HepG2 (cell line): Measurements from ENCODE around the gene BCAS4. TPM values are rescaled to one million over a fixed set of nuclear protein-coding genes. Genes with fewer than 3 reads are reported as not detected.

Source experiments
- ATAC-seq: fragments of 200-7000 bp; cut with Tn5 transposase; 3 replicates; pipeline ENCODE4 v1.9.1; 2020; ENCODE audit warnings: mild to moderate bottlenecking, moderate library complexity
- BruUV-seq: library from RNA; stranded (reverse); fragments of 400-500 nt; replicated peaks from 2 replicates; lab custom pipeline; 2021; lab: Mats Ljungman, UMichigan
- CTCF ChIA-PET: fragments of 300-600 bp; formaldehyde crosslinking; extraction: SDS; loops from one replicate; lab custom pipeline; 2021; ENCODE audit warnings: low total read pairs, inconsistent platforms, low intra/inter-chr PET ratio; lab: Yijun Ruan, JAX
- POLR2A ChIA-PET: fragments of 350-600 bp; sonication (Branson Sonifier 250); formaldehyde crosslinking; loops from one replicate; lab custom pipeline; 2020; ENCODE audit warnings: antibody characterized with exemption, inconsistent platforms; lab: Yijun Ruan, JAX
- DNase-seq: peaks from one replicate; pipeline ENCODE4 v3.0.0-alpha.2; 2015; ENCODE audit warnings: low spot score
- FAIRE-seq: peaks from 3 replicates; lab custom pipeline; 2011; peaks lifted over from hg19 to GRCh38; lab: Jason Lieb, UNC
- H2AFZ ChIP-seq: one replicate; pipeline ENCODE4 v1.6.1; 2011; ENCODE audit warnings: low read length, inconsistent platforms
- H3K27ac ChIP-seq: fragments of 300-600 bp; 3 replicates; pipeline ENCODE4 v1.8.0; 2011; ENCODE audit warnings: mixed run types, mild to moderate bottlenecking, mixed read lengths, low read length, inconsistent platforms; ENCODE audit not compliant: insufficient read depth; ENCODE audit errors: extremely low read length
- H3K27me3 ChIP-seq, 2 experiments: fragments of 200-600 bp in 1 of 2; 2 replicates in 1 of 2; 3 replicates in 1 of 2; pipeline versions ENCODE4 v1.6.0 to v1.8.0; 2011; ENCODE audit warnings: low read length in 2 of 2, mild to moderate bottlenecking in 2 of 2, moderate library complexity in 2 of 2, inconsistent platforms in 1 of 2; ENCODE audit not compliant: insufficient read depth in 2 of 2, control insufficient read depth in 1 of 2
- H3K36me3 ChIP-seq, 2 experiments: fragments of 200-600 bp in 1 of 2; replicated peaks in 1 of 2; 2 replicates in 1 of 2; 3 replicates in 1 of 2; pipeline versions ENCODE4 v1.5.1 to v1.8.0; 2011; ENCODE audit warnings: low read length in 2 of 2, inconsistent platforms in 1 of 2; ENCODE audit not compliant: insufficient read depth in 2 of 2, control insufficient read depth in 1 of 2
- H3K4me1 ChIP-seq: 2 replicates; pipeline ENCODE4 v1.5.1; 2012; ENCODE audit warnings: low read length, inconsistent platforms; ENCODE audit not compliant: insufficient read depth
- H3K4me2 ChIP-seq: 2 replicates; pipeline ENCODE4 v1.6.0; 2011; ENCODE audit warnings: low read depth, low read length, inconsistent platforms
- H3K4me3 ChIP-seq, 3 experiments: fragments of 200-600 bp in 1 of 3; sonication (generic), shearing (Covaris generic) in 1 of 3; replicated peaks in 1 of 3; 2 replicates each; pipeline ENCODE4 v1.5.1; 2011 to 2016; ENCODE audit warnings: low read length in 3 of 3, inconsistent platforms in 2 of 3, low read depth in 2 of 3, mild to moderate bottlenecking in 2 of 3, control low read depth in 1 of 3, mixed read lengths in 1 of 3; ENCODE audit not compliant: insufficient read depth in 1 of 3
- H3K79me2 ChIP-seq: one replicate; pipeline ENCODE4 v1.6.1; 2011; ENCODE audit warnings: low read length, inconsistent platforms; ENCODE audit not compliant: insufficient read depth
- H3K9ac ChIP-seq: 2 replicates; pipeline ENCODE4 v1.6.0; 2011; ENCODE audit warnings: mild to moderate bottlenecking, low read depth, low read length, inconsistent platforms; ENCODE audit not compliant: insufficient read depth
- H3K9me3 ChIP-seq: 2 replicates; pipeline ENCODE4 v1.5.1; 2012; ENCODE audit warnings: mild to moderate bottlenecking, low read length
- H4K20me1 ChIP-seq: 2 replicates; pipeline ENCODE4 v1.6.0; 2011; ENCODE audit warnings: inconsistent platforms, mild to moderate bottlenecking, low read length, moderate library complexity; ENCODE audit not compliant: insufficient read depth
- EEA1 ChIP-seq: sonication (generic); formaldehyde crosslinking; IDR thresholded peaks from 2 replicates; pipeline ENCODE4 v1.5.1; 2020; ENCODE audit warnings: mild to moderate bottlenecking, missing genetic modification reagents, borderline replicate concordance
- FOXO4 ChIP-seq: sonication (generic); formaldehyde crosslinking; conservative IDR thresholded peaks from 2 replicates; pipeline ENCODE4 v1.8.1; 2023; ENCODE audit warnings: missing genetic modification reagents
- ZBTB42 ChIP-seq: sonication (generic); formaldehyde crosslinking; IDR thresholded peaks from 2 replicates; pipeline ENCODE4 v1.5.0; 2020; ENCODE audit warnings: mild to moderate bottlenecking, missing genetic modification reagents
- ZNF446 ChIP-seq: sonication (generic); formaldehyde crosslinking; IDR thresholded peaks from 2 replicates; pipeline ENCODE4 v1.5.0; 2020; ENCODE audit warnings: mild to moderate bottlenecking, missing genetic modification reagents
- WGBS: methylation state at CpG from one replicate; pipeline ENCODE4 v1.1.6; 2017; ENCODE audit warnings: low lambda C conversion rate; 5-methylcytosine and 5-hydroxymethylcytosine counted together
- in situ Hi-C: cut with HindIII; loops from 2 replicates; pipeline ENCODE4 v1.10.0; 2017; ENCODE audit warnings: low pct_unique_long_range_greater_than_20kb; ENCODE audit not compliant: extremely low pct_ligation_motif_present
- intact Hi-C: fragments of 100-400 bp; cut with micrococcal nuclease; formaldehyde crosslinking; loops from one replicate; pipeline ENCODE4 v1.10.0; 2022; ENCODE audit not compliant: unreplicated experiment
- polyA plus RNA-seq, 8 experiments: library from polyadenylated mRNA; depleted of rRNA in 3 of 8; stranded (reverse) in 7 of 8; unstranded in 1 of 8; fragments of >200 nt; fragmentation: Illumina TruSeq in 4 of 8; extraction: Trizol in 4 of 8; gene quantifications; 2 replicates each; pipeline versions ENCODE4 v1.2.1 to v1.2.3, GENCODE V29; 2011 to 2016; ENCODE audit warnings: low read depth in 4 of 8, missing spikeins in 1 of 8, mixed read lengths in 1 of 8; ENCODE audit not compliant: insufficient read depth in 1 of 8
- total RNA-seq, 5 experiments: library from RNA; depleted of rRNA; stranded (reverse); fragments of >200 nt; fragmentation: Illumina TruSeq; extraction: Trizol; gene quantifications; 2 replicates each; pipeline ENCODE4 v1.2.3, GENCODE V29; 2016; ENCODE audit warnings: low read depth in 1 of 5

BCAS4 gene
- total and polyA plus RNA-seq, 2 of the 13 experiments (the other 11 are each of a cell fraction or from before 2014, with no cell fraction given): 7.2 to 8.0 TPM

GRCh38 chr20:50874111-50874757, 79.4 kb downstream of the BCAS4 start (continued):
- TF ChIP-seq ZBTB42 (CRISPR knock-in tag): 0 out of 2 replicates have a peak, but pooled peaks have one; percentile 17

GRCh38 chr20:50874758-50875665, 80.2 kb downstream of the BCAS4 start:
- no peak overlapping the region for H2AFZ ChIP-seq

More at GRCh38 chr20:50874758-50875665, 80.2 kb downstream of the BCAS4 start:
- Histone ChIP-seq H3K4me3 (no peak overlapping the region), H3K9ac (no peak overlapping the region), H3K79me2 (no peaks in the 10 kb centered on the region), H3K36me3 (no peaks in the 10 kb centered on the region), H3K4me1 (peaks cover 38% of the 10 kb centered on the region), H4K20me1 (no peaks in the 10 kb centered on the region), H3K27me3 (no peaks in the 10 kb centered on the region), H3K27ac (no peak overlapping the region), H3K4me2 (no peak overlapping the region), H3K9me3 (no peaks in the 10 kb centered on the region)
- intact Hi-C loops: no loop called here
- 86% methylated on average over 26 of the region's 28 CpGs for WGBS
- in situ Hi-C loops: no loop called here
- ChIA-PET POLR2A (no interaction called here), CTCF (no interaction called here)
- no peak for DNase-seq
- TF ChIP-seq FOXO4 (CRISPR knock-in tag): 0 out of 2 replicates have a peak, but pooled peaks have one; percentile 28
- TF ChIP-seq EEA1: no peak
- 0 out of 2 replicates have a peak, but pooled peaks have one; percentile 48 for TF ChIP-seq ZNF446 (CRISPR knock-in tag)
- no peak for FAIRE-seq
- BruUV-seq: no TSS peak
- no peak for ATAC-seq
